HG02852 (cell line): ENCODE results near the gene ZNF440.
"Not testable (repeated sequence)": the region's sequence is repeated elsewhere in the genome, so short reads cannot be mapped to it uniquely, and the experiment has no call there.

ENCODE experiments used
- ATAC-seq: cut with Tn5 transposase; IDR thresholded peaks from one replicate; pipeline ENCODE4 v1.9.1; 2021; ENCODE audit warnings: mild to moderate bottlenecking, moderate library complexity; ENCODE audit not compliant: unreplicated experiment

ZNF440 gene

GRCh38 chr19:11821474-11822109, 7.5 kb downstream of the ZNF440 start:
- no peak for ATAC-seq

DNA sequence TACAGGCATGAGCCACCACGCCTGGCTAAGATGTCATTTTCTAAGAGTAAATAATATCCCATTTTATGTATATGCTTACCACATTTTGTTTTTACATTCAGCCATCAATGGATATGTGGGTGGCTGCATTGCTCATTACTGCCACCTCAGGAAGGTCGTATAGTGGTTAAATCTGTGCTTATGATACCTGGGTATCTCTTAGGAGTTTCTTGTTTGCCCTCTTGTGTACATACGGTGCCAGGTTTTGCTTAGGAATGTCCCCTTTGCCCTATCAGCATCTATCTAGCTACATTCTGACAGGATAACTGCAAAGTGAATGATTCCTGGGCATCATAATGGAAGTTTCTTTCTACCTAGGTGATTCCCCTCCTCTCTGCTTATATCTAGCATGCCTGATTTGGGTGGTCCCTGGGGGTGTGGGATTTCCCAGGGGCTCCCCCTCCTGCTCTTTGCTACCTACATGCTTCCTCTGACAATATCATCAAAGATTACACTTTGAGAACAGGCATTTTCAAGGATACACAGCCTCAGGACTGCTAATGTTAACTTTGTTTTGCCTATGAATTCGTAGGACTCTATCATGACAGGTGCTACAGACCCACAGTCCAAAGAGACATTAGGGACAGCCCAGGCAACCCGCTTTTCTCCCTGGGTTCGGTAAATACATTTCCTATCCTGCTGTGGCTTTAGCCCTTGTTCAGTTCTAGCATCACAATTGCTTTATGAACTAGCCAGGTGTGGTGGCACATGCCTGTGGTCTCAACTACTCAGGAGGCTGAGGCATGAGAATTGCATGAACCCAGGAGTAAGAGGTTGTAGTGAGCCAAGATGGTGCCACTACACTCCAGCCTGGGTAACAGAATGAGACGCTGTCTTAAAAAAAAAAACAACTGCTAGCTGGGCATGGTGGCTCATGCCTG, 15.1 kb downstream of the ZNF440 start:
- ATAC-seq: not testable (repeated sequence)

DNA sequence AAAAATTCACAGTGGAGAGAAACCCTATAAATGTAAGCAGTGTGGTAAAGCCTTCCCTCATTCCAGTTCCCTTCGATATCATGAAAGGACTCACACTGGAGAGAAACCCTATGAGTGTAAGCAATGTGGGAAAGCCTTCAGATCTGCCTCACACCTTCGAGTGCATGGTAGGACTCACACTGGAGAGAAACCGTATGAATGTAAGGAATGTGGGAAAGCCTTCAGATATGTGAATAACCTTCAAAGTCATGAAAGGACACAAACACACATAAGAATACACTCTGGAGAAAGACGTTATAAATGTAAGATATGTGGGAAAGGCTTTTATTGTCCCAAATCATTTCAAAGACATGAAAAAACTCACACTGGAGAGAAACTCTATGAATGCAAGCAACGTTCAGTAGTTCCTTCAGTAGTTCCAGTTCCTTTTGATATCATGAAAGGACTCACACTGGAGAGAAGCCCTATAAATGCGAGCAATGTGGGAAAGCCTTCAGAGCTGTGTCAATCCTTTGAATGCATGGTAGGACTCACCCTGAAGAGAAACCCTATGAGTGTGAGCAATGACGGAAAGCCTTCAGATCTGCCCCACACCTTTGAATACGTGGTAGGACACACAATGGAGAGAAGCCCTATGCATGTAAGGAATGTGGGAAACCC, 18.3 kb downstream of the ZNF440 start:
- ATAC-seq: no peak

DNA sequence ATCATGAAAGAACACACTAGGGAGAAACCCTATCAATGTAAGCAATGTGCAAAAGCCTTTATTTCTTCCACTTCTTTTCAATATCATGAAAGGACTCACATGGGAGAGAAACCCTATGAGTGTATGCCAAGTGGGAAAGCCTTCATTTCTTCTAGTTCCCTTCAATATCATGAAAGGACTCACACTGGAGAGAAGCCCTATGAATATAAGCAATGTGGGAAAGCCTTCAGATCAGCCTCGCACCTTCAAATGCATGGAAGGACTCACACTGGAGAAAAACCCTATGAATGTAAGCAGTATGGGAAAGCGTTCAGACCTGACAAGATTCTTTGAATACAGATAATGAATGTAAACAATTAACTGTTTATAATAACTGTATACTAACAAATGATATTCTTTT, 19.5 kb downstream of the ZNF440 start:
- no peak for ATAC-seq

GRCh38 chr19:11835626-11836066, 21.6 kb downstream of the ZNF440 start:
- ATAC-seq: not testable (repeated sequence)

- ATAC-seq: no peak
Observed at GRCh38 chr19:11843722-11844121, 29.6 kb downstream of the ZNF440 start.

DNA sequence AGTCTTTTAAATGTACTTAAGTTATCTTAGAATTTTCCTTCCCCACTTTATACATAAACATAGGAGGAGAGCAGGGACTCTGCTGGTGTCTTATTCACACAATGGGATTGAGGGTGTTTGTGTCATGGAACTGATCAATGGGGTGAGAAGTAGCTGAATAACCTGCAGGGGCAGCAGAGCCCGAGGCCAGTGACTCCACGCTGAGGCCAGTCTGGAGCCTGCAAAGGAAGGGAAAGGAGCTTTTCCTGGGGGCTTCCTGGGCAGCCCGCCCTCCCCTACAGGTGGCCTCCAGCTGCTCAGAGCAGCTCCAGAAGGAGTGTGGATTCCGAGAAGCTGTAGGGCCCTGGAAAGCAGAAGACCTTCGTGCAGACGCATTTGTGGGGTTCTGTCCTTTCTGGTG, 33.5 kb downstream of the ZNF440 start:
- not testable (repeated sequence) for ATAC-seq

- ATAC-seq: no peak
Observed at GRCh38 chr19:11848200-11848593, 34.1 kb downstream of the ZNF440 start.

- ATAC-seq: peak; percentile 93
Observed at GRCh38 chr19:11848594-11849469, 34.8 kb downstream of the ZNF440 start, which contains the start of gene ZNF439. ZNF439 (plus strand) TSS chr19:11848726; CDS start chr19:11848868, 142 bp downstream.

GRCh38 chr19:11850289-11850688, 36.2 kb downstream of the ZNF440 start:
- not testable (repeated sequence) for ATAC-seq

DNA sequence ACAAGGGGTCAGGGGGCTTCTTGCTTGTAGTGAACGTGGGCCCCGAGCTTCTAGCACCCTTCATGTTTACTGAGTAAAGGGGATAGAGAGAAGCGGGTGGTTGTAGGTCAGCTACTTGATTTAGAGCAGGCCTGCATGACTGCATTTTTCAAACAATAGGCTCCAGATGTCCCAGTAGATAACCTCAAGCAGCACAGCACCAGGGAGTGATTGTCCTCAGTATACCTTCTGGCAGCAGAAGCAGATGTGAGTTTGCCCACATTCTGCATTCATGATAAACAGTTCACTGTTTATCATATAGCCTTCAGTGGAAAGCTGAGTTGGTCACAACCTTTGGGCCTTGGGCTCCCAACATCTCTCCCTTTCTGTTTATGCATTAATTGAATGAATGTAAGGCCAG, 39.3 kb downstream of the ZNF440 start:
- ATAC-seq: no peak

GRCh38 chr19:11856596-11857250, 42.6 kb downstream of the ZNF440 start:
- ATAC-seq: no peak

- ATAC-seq: no peak
Observed at GRCh38 chr19:11860721-11861120, 46.6 kb downstream of the ZNF440 start.

GRCh38 chr19:11861301-11861700, 47.2 kb downstream of the ZNF440 start:
- no peak for ATAC-seq

GRCh38 chr19:11867766-11868165, 53.7 kb downstream of the ZNF440 start:
- not testable (repeated sequence) for ATAC-seq

DNA sequence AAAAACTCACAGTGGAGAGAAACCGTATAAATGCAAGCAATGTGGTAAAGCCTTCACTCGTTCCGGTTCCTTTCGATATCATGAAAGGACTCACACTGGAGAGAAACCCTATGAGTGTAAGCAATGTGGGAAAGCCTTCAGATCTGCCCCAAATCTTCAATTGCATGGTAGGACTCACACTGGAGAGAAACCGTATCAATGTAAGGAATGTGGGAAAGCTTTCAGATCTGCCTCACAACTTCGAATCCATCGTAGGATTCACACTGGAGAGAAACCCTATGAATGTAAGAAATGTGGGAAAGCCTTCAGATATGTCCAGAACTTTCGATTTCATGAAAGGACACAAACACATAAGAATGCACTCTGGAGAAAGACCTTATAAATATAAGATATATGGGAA, 54.1 kb downstream of the ZNF440 start:
- ATAC-seq: no peak

DNA sequence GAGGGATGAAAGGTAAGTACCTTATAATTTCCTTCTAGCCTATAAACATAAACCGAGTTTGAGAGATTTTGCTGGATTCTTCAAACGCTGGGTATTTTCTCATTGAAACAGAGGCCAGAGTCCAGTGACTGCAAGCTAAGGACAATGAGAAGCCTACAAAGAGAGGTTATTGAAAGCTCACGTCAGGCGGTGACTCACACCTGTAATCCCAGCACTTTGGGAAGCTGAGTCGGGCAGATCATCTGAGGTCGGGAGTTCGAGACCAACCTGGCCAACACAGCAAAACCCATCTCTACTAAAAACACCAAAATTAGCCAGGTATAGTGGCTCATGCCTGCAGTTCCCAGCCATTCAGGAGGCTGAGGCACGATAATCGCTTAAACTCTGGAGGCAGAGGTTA, 58.6 kb downstream of the ZNF440 start:
- no peak for ATAC-seq

GRCh38 chr19:11873762-11874161, 59.7 kb downstream of the ZNF440 start:
- no peak for ATAC-seq

- ATAC-seq: not testable (repeated sequence)
Observed at GRCh38 chr19:11879687-11880266, 65.7 kb downstream of the ZNF440 start.

DNA sequence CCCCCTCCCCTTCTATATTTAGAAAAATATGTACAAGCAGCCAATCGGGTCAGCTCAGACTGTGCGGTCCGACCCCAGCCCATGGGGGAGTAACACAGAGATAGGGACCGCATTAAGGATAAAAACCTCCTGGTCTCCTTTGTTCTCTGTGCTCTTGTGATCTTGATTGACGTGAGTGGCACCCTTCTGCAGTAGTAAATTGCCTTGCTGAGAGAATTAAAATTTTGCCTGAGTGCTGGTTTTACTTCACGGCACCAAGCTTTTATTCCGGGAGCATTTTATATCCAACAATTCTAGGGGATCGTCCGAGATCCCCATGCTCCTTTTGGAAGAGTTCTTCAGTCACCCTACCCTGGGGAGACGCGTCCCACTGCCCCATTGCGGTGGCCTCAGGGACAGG, 66.5 kb downstream of the ZNF440 start:
- ATAC-seq: no peak
